HG02981 (cell line): ENCODE data around the gene TTBK2.
"Not testable (repeated sequence)": the region's sequence is repeated elsewhere in the genome, so short reads cannot be mapped to it uniquely, and the experiment has no call there.

Source experiments
- ATAC-seq: cut with Tn5 transposase; IDR thresholded peaks from one replicate; pipeline ENCODE4 v1.9.1; 2021; ENCODE audit warnings: mild to moderate bottlenecking, moderate library complexity; ENCODE audit not compliant: unreplicated experiment

Gene TTBK2

DNA sequence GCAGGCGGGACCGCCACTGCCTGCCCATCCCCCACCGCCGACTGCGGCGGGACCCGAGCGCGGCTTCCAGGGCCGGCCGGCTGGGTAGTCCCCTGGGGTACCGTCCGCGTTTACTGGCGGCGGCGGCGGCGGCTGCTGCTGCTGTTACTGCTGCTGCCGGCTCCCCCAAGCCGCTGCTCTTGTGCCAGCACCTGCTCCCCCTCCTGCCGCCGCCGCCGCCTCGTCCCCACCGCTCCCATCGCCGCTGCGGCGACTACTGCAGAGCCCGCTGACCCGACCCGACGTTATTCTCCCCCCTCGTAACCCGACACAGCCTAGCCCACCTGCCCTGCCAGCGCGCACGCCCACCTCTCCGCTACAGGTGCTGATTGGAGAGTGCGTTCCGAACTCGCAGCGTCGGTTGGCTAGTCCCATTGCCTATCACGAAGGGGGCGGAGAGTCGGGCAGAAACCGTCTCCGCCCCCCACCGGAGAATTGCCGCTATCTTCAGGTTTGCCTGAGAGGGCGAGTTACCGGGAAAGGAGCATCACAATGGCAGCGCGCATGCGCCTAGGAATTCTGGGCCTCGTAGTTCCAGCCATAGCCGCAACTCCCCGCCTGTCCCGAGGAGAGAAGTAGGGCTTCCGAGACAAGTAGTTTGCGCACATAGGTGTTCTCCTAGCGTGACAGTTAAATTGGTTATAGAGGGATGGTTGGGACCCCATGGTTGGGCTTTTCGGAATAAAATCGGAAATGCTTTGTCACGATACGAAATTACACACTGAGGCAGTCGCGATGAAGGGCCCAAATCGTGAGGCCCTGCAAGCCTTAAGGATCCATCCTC lies at the start of gene TTBK2:
TSS of gene TTBK2 (minus strand) at position 260 of the 823 bp plus-strand sequence. CDS start 42,161 bp downstream, outside the sequence.
- peak; percentile 94 for ATAC-seq

GRCh38 chr15:42964476-42964875 lies 43.9 kb upstream of the TTBK2 start:
- no peak for ATAC-seq

DNA sequence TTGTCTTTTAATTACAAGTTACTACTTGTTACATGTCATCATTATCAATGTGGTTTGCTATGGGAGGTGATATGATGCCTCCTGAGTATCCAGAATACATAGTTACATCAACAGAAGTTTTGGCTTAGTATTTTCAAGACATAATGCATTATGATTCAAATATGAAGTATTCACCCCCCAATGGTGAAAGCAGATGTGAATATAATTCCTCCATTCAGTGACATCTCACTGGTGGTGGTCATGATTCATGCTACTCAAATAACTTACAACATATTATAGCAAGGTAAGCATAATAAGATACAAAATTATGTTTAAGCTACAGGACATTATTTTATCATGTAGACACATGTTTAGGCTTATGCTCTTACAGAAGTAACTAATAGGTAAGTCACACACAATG lies 34.9 kb upstream of the TTBK2 start:
- no peak for ATAC-seq

DNA sequence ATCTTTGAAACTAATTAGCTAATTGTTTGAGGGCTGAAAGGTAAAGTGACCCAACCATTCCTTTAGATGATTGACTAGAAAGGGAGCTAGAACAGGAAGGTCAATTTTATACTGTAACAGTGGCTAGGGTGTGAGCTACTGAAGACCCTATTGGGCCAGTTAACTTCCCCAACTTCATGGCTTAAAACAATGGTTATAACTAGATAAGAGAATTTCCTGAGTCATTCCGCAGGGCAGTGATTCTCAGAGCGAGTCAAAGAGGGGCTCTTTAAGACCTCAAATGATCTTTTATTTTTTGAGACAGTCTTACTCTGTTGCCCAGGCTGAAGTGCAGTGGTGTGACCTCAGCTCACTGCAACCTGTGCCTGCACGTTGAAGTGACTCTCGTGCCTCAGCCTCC lies 33.7 kb upstream of the TTBK2 start:
- ATAC-seq = no peak

GRCh38 chr15:42948898-42949297 lies 28.3 kb upstream of the TTBK2 start:
- not testable (repeated sequence) for ATAC-seq

DNA sequence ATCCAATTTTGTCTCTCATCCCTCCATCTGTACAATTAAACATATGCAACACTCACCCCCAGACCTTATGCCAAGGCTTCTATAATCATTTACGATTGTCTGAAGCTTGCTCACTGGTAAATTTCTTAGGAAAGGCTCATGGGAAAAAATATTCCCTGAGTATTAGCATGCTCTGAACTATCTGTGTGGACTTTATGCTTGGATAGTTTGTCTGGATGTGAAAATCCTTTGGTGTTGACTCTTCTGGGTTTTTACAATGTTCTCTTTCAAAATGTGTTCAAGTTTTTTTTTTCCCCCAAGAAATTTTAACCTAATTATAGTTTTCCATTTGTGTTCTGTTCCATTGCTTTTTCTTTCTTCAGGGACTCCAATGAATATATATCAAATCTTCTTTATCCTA lies 19.9 kb upstream of the TTBK2 start:
- no peak for ATAC-seq

DNA sequence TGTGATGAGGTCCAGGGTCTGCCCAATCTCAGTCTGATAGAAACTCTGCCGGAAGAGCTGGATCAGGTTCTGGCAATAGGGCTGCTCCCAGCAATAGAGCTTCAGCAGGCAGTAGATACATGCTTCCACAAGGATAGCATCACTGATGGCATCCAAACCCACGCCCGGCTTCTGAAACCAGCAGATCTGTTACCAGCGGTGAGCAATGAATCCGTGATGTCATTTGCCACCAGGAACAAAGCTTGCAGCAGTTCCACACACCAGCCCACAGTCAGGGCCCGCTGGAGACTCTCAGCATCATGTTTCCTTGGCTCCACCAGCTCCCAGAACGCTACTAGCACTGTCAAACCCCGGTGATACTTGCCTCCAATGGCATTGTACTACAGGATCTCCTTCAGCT lies 19.3 kb upstream of the TTBK2 start:
- no peak for ATAC-seq

GRCh38 chr15:42937143-42937542 lies 16.6 kb upstream of the TTBK2 start:
- ATAC-seq = no peak

GRCh38 chr15:42933886-42934667 lies 13.5 kb upstream of the TTBK2 start:
- ATAC-seq = no peak

GRCh38 chr15:42932833-42933515 lies 12.4 kb upstream of the TTBK2 start:
- no peak for ATAC-seq

GRCh38 chr15:42931702-42932486 lies 11.3 kb upstream of the TTBK2 start:
- ATAC-seq = no peak

DNA sequence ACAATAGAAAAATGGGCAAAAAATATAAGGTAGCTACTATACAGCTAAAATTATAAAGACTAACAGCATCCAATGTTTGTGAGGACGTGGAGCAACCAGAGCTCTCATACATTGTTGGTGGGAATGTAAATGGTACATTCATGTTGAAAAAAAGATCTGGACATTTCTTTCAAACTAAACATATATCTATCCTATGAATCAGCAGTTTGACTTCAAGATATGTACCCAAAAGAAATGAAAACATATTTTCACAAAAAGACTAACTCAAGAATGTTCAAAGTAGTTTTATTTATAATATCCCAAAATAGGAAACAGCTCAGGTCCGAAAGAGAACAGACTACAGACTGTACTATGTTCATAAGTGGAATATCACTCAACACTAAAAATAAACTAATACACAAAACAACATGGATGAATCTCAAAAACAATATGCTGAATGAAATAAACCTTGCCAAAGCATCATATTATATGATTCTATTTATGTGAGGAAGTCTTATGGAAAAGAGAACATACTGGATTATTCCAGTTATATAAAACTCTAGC lies 8.8 kb upstream of the TTBK2 start:
- ATAC-seq = no peak

- ATAC-seq = no peak
Measured at GRCh38 chr15:42921342-42921731, 759 bp upstream of the TTBK2 start.

GRCh38 chr15:42919799-42920518 lies 619 bp downstream of the TTBK2 start:
- ATAC-seq = peak; percentile 18

DNA sequence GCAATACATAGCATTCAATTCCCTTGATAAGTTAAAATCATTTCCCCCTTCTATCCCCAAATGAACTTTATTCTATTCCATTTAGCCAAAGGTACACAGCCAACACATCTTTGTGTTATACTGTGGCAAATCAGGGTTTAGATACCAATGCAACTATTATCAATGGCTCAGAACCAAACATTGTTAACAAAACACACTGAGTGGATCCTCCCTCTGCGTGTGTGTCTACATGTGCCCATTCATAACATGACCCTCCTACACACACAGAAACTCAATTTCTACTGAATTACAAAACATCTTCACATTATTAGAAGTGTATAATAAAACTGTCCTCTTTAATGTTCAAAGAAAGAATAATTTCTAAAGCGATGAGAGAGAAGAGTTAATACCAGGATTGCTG lies 1.3 kb downstream of the TTBK2 start:
- no peak for ATAC-seq

DNA sequence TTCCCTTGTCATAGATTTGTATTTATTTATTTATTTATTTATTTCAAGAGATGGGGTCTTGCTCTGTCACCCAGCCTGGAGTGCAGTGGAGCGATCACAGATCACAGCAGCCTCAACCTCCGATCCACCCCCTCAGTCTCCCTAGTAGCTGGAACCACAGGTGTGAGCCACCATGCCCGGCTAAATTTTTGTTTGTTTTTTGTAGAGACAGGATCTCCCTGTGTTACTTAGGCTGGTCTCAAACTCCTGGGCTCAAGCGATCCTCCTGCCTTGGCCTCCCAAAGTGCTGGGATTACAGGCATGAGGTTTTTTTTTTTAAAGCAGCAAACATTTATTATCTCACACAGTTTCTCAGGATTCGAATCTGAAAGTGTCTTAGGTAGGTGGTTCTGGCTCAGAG lies 2.5 kb downstream of the TTBK2 start:
- ATAC-seq = no peak

- ATAC-seq = no peak
Measured at GRCh38 chr15:42915654-42916315, 4.8 kb downstream of the TTBK2 start.

GRCh38 chr15:42914728-42915497 lies 5.7 kb downstream of the TTBK2 start:
- ATAC-seq = no peak
